ENCODE results near the gene FBXL13. TPM values are rescaled to one million over a fixed set of nuclear protein-coding genes. Genes with fewer than 3 reads are reported as not detected.
"Not testable (repeated sequence)": the region's sequence is repeated elsewhere in the genome, so short reads cannot be mapped to it uniquely, and the experiment has no call there.

Gene FBXL13
- polyA plus RNA-seq, 1 of the 3 experiments (the other 2 are of a cell fraction), result 1.1 TPM

GRCh38 chr7:103031024-103031423 lies 43.6 kb downstream of the FBXL13 start:
- H3K36me3 ChIP-seq (replicated peaks in 1 of 2; ENCODE audit: control insufficient read depth in 1 of 2, insufficient read depth in 2 of 2, low read length in 1 of 2), result no peaks in the 10 kb centered on the region
- H3K27me3 ChIP-seq (ENCODE audit: insufficient read depth), result no peaks in the 10 kb centered on the region
- H3K9me3 ChIP-seq, result no peaks in the 10 kb centered on the region
- no peaks in the 10 kb centered on the region for H4K20me1 ChIP-seq (ENCODE audit: insufficient read depth)
- 91% methylated on average over 1 of the region's 1 CpG for WGBS (ENCODE audit: low lambda C conversion rate)
- ChIA-PET CTCF (no interaction called here), POLR2A (no interaction called here)
- H3K9me2 ChIP-seq, result peaks cover 8% of the 10 kb centered on the region; the same call in 1 of the 2 replicates
- TF ChIP-seq USF1 (IDR thresholded peaks at IDR 0.05; ENCODE audit: borderline replicate concordance, low read depth), result no peak
- no peak overlapping the region for H3K27ac ChIP-seq (ENCODE audit: low read depth in 2 of 2, low read length in 1 of 2)
- no peak overlapping the region for H3K9ac ChIP-seq
- H2AFZ ChIP-seq (ENCODE audit: low read depth), result no peak overlapping the region
- H3K4me1 ChIP-seq (ENCODE audit: control insufficient read depth in 1 of 2, insufficient read depth in 2 of 2, low read depth in 1 of 2, low read length in 1 of 2), result no peaks in the 10 kb centered on the region
- no peak overlapping the region for H3K4me2 ChIP-seq
- H3K79me2 ChIP-seq (ENCODE audit: insufficient read depth), result no peaks in the 10 kb centered on the region
- H3K4me3 ChIP-seq (ENCODE audit: low read depth in 2 of 2, low read length in 1 of 2), result no peak overlapping the region
- no peak for DNase-seq
- peaks cover 3% of the 10 kb centered on the region for H3F3A ChIP-seq (replicated peaks; ENCODE audit: insufficient read depth)

DNA sequence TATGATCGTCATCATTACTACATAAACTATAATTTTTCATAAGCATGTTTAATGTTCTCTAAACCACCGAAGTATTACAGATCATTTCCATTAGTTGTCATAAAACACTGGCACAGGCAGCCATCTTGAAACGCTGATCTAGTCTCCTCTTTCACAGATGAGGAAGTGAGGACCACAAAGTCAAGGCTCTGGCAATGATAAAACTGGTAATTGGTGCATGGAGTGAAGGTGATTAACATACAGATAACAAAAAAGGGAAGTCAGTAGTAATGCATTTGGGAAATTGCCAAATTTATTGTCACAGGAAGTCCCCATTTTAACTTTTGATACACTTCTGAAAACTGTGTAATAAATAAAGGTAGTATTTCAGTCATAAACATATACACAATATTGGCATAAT lies 49.3 kb downstream of the FBXL13 start:
- Histone ChIP-seq H3K9me2 (peaks cover 8% of the 10 kb centered on the region; the same call in 1 of the 2 replicates), H3K4me3 (ENCODE audit: low read depth in 2 of 2, low read length in 1 of 2) (no peak overlapping the region), H3F3A (replicated peaks; ENCODE audit: insufficient read depth) (peaks cover 3% of the 10 kb centered on the region), H3K4me2 (no peak overlapping the region), H3K4me1 (ENCODE audit: control insufficient read depth in 1 of 2, insufficient read depth in 2 of 2, low read depth in 1 of 2, low read length in 1 of 2) (no peaks in the 10 kb centered on the region; a peak in 1 of 4 replicates), H4K20me1 (ENCODE audit: insufficient read depth) (no peaks in the 10 kb centered on the region), H3K9me3 (no peaks in the 10 kb centered on the region), H3K9ac (no peak overlapping the region), H2AFZ (ENCODE audit: low read depth) (0 out of 2 replicates have a peak overlapping the region, but pooled peaks have one; percentile 53), H3K27me3 (ENCODE audit: insufficient read depth) (no peaks in the 10 kb centered on the region), H3K27ac (ENCODE audit: low read depth in 2 of 2, low read length in 1 of 2) (no peak overlapping the region; a peak in 1 of 4 replicates), H3K36me3 (replicated peaks in 1 of 2; ENCODE audit: control insufficient read depth in 1 of 2, insufficient read depth in 2 of 2, low read length in 1 of 2) (peaks cover 0 to 5% of the 10 kb centered on the region in 2 experiments), H3K79me2 (ENCODE audit: insufficient read depth) (no peaks in the 10 kb centered on the region)
- POLR2A ChIA-PET, result no interaction called here
- WGBS (ENCODE audit: low lambda C conversion rate), result 59% methylated on average over 3 of the region's 3 CpGs
- TF ChIP-seq RFX5 (IDR thresholded peaks at IDR 0.05; ENCODE audit: low read length) (no peak), SIN3A (IDR thresholded peaks at IDR 0.05; ENCODE audit: borderline replicate concordance, low read depth, low read length) (no peak), GATA2 (CRISPR knock-in tag; IDR thresholded peaks at IDR 0.05) (no peak), MXI1 (IDR thresholded peaks at IDR 0.05; ENCODE audit: low read depth, low read length) (no peak), TEAD4 (IDR thresholded peaks at IDR 0.05; ENCODE audit: borderline replicate concordance, insufficient read depth) (no peak), EZH2phosphoT487 (IDR thresholded peaks at IDR 0.05; ENCODE audit: borderline replicate concordance, low read depth) (no peak), MEF2A (IDR thresholded peaks at IDR 0.05; ENCODE audit: borderline replicate concordance, low read depth) (no peak), NFIC (IDR thresholded peaks at IDR 0.05; ENCODE audit: borderline replicate concordance) (no peak), TCF12 (IDR thresholded peaks at IDR 0.05) (no peak), JUND (IDR thresholded peaks at IDR 0.05) (no peak), USF2 (IDR thresholded peaks at IDR 0.05; ENCODE audit: borderline replicate concordance, low read depth, low read length) (no peak), RAD21 (IDR thresholded peaks at IDR 0.05; ENCODE audit: low read length) (no peak), EP300 (IDR thresholded peaks at IDR 0.05; ENCODE audit: borderline replicate concordance in 1 of 2, low read depth in 1 of 2, low read length in 1 of 2) (no peak), NRF1 (IDR thresholded peaks at IDR 0.05; ENCODE audit: low read depth, low read length) (no peak), FOSL2 (IDR thresholded peaks at IDR 0.05; ENCODE audit: borderline replicate concordance, low read depth) (no peak), POLR2AphosphoS5 (IDR thresholded peaks at IDR 0.05; ENCODE audit: low read depth, low read length) (no peak)
- TF ChIP-seq, protein P1, sequence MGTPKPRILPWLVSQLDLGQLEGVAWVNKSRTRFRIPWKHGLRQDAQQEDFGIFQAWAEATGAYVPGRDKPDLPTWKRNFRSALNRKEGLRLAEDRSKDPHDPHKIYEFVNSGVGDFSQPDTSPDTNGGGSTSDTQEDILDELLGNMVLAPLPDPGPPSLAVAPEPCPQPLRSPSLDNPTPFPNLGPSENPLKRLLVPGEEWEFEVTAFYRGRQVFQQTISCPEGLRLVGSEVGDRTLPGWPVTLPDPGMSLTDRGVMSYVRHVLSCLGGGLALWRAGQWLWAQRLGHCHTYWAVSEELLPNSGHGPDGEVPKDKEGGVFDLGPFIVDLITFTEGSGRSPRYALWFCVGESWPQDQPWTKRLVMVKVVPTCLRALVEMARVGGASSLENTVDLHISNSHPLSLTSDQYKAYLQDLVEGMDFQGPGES (IDR thresholded peaks at IDR 0.05; ENCODE audit: low read depth, low read length), result no peak
- TF ChIP-seq, protein P2, sequence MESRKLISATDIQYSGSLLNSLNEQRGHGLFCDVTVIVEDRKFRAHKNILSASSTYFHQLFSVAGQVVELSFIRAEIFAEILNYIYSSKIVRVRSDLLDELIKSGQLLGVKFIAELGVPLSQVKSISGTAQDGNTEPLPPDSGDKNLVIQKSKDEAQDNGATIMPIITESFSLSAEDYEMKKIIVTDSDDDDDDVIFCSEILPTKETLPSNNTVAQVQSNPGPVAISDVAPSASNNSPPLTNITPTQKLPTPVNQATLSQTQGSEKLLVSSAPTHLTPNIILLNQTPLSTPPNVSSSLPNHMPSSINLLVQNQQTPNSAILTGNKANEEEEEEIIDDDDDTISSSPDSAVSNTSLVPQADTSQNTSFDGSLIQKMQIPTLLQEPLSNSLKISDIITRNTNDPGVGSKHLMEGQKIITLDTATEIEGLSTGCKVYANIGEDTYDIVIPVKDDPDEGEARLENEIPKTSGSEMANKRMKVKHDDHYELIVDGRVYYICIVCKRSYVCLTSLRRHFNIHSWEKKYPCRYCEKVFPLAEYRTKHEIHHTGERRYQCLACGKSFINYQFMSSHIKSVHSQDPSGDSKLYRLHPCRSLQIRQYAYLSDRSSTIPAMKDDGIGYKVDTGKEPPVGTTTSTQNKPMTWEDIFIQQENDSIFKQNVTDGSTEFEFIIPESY (IDR thresholded peaks at IDR 0.05; ENCODE audit: borderline replicate concordance, low read depth), result no peak
- CTCF ChIA-PET, result no interaction called here
- DNase-seq, result peak; percentile 39

DNA sequence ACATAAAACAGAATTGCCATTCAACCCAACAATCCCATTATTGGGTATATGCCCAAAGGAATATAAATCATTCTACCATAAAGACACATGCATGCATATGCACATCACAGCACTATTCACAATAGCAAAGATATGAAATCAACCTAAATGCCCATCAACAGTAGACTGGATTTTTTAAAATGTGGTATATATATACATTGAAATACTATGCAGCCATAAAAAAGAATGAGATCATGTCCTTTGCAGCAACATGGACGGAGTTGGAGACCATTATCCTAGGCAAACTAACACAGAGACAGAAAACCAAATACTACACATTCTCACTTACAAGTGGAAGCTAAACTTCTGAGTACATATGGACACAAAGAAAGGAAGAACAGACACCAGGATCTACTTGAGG lies 51.0 kb downstream of the FBXL13 start:
- POLR2A ChIA-PET; H3K79me2 ChIP-seq (ENCODE audit: insufficient read depth); H3K4me3 ChIP-seq (ENCODE audit: low read depth in 2 of 2, low read length in 1 of 2); H2AFZ ChIP-seq (ENCODE audit: low read depth); H3K36me3 ChIP-seq (replicated peaks in 1 of 2; ENCODE audit: control insufficient read depth in 1 of 2, insufficient read depth in 2 of 2, low read length in 1 of 2); H3K9me2 ChIP-seq; H3K9me3 ChIP-seq; H3K4me2 ChIP-seq; H3K27ac ChIP-seq (ENCODE audit: low read depth in 2 of 2, low read length in 1 of 2); H3F3A ChIP-seq (replicated peaks; ENCODE audit: insufficient read depth); H3K9ac ChIP-seq; H3K27me3 ChIP-seq (ENCODE audit: insufficient read depth); CTCF ChIA-PET; DNase-seq; H3K4me1 ChIP-seq (ENCODE audit: control insufficient read depth in 1 of 2, insufficient read depth in 2 of 2, low read depth in 1 of 2, low read length in 1 of 2); H4K20me1 ChIP-seq (ENCODE audit: insufficient read depth): not testable (repeated sequence)
- 82% methylated on average over 1 of the region's 1 CpG for WGBS (ENCODE audit: low lambda C conversion rate)
